ES-I3 (cell line): Measurements from ENCODE around the gene LRRC4B.
"Not testable (repeated sequence)": the region's sequence is repeated elsewhere in the genome, so short reads cannot be mapped to it uniquely, and the experiment has no call there.

Experiments used
- H3K36me3 ChIP-seq: 2 replicates; pipeline ENCODE4 v1.6.1; 2013; ENCODE audit warnings: mild to moderate bottlenecking, low read length, control low read depth, moderate library complexity; ENCODE audit not compliant: insufficient read depth
- H3K4me1 ChIP-seq: 2 replicates; pipeline ENCODE4 v1.6.1; 2013; ENCODE audit warnings: mild to moderate bottlenecking, control low read depth, low read length; ENCODE audit not compliant: insufficient read depth
- H3K9ac ChIP-seq: 2 replicates; pipeline ENCODE4 v1.6.1; 2013; ENCODE audit warnings: low read depth, mild to moderate bottlenecking, low read length, moderate library complexity
- H3K9me3 ChIP-seq: 2 replicates; pipeline ENCODE4 v1.6.1; 2013; ENCODE audit warnings: mild to moderate bottlenecking, low read length, moderate library complexity; ENCODE audit not compliant: control insufficient read depth, insufficient read depth

The LRRC4B gene

DNA sequence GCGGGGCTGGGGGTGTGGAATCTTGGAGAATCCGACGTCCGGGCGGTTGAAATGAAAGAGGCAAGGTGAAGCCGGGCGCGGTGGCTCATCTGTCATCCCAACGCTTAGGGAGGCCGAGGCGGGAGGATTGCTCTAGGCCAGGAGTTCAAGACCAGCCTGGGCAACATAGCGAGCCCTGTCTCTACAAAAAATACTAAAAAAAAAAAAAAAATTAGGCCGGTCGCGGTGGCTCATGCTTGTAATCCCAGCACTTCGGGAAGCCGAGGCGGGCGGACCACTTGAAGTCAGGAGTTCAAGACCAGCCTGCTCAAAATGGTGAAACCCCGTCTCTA lies 91.4 kb downstream of the LRRC4B start:
- no peaks in the 10 kb centered on the region for H3K4me1 ChIP-seq
- peak overlapping the region; percentile 100; the same call in 1 of the 2 replicates for H3K9ac ChIP-seq
- no peaks in the 10 kb centered on the region for H3K9me3 ChIP-seq
- H3K36me3 ChIP-seq: peaks cover 4% of the 10 kb centered on the region

GRCh38 chr19:50476224-50476906 lies 91.9 kb downstream of the LRRC4B start, which contains the start of the genes EMC10 and GARIN5A:
Gene EMC10 (plus strand): TSS chr19:50476507. CDS start chr19:50476545, 38 bp downstream.
Gene GARIN5A (minus strand): TSS chr19:50476848. CDS start chr19:50476388, 460 bp downstream.
- Histone ChIP-seq H3K9me3 (no peaks in the 10 kb centered on the region), H3K9ac (peak within 1 kb of the TSS; percentile 100)

GRCh38 chr19:50475736-50476223 lies 92.5 kb downstream of the LRRC4B start:
- no peaks in the 10 kb centered on the region for H3K4me1 ChIP-seq
- no peaks in the 10 kb centered on the region for H3K9me3 ChIP-seq
- peaks cover 4% of the 10 kb centered on the region for H3K36me3 ChIP-seq
- H3K9ac ChIP-seq: peak overlapping the region; percentile 100

More at GRCh38 chr19:50476224-50476906, 91.9 kb downstream of the LRRC4B start, which contains the start of the genes EMC10 and GARIN5A:
- no peaks in the 10 kb centered on the region for H3K4me1 ChIP-seq
- peaks cover 4% of the 10 kb centered on the region for H3K36me3 ChIP-seq

GRCh38 chr19:50475101-50475568 lies 93.1 kb downstream of the LRRC4B start:
- Histone ChIP-seq H3K4me1 (no peaks in the 10 kb centered on the region), H3K36me3 (peaks cover 4% of the 10 kb centered on the region), H3K9me3 (no peaks in the 10 kb centered on the region), H3K9ac (no peak overlapping the region)

DNA sequence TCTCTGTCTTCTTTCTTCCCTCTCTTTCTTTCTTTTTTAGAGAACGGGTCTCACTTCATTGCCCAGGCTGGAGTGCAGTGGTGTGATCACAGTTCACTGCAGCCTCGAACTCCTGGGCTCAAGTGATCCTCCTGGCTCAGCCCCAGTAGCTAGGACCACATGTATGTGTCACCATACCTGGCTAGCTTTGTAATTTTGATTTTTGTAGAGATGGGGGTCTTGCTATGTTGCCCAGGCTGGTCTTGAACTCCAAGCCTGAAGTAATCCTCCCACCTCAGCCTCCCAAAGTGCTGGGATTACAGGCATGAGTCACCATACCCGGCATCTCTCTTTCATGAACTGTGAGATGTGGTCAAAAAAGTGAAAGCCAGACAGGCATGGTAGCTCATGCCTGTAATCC lies 94.9 kb downstream of the LRRC4B start:
- H3K9me3 ChIP-seq, H3K4me1 ChIP-seq, H3K36me3 ChIP-seq, H3K9ac ChIP-seq: not testable (repeated sequence)

GRCh38 chr19:50468818-50469217 lies 99.4 kb downstream of the LRRC4B start:
- peaks cover 11% of the 10 kb centered on the region; the same call in 1 of the 2 replicates for H3K4me1 ChIP-seq
- no peaks in the 10 kb centered on the region for H3K36me3 ChIP-seq
- no peaks in the 10 kb centered on the region for H3K9me3 ChIP-seq
- H3K9ac ChIP-seq: no peak overlapping the region

GRCh38 chr19:50467566-50467965 lies 100.7 kb downstream of the LRRC4B start:
- no peaks in the 10 kb centered on the region for H3K36me3 ChIP-seq
- H3K9ac ChIP-seq: no peak overlapping the region
- peaks cover 11% of the 10 kb centered on the region; the same call in 1 of the 2 replicates for H3K4me1 ChIP-seq
- H3K9me3 ChIP-seq: no peaks in the 10 kb centered on the region
